Stimulated activated CD4-positive, alpha-beta T cell treated with anti-CD3 and anti-CD28 coated beads, Interleukin-15, amount 100 ng/mL, for 1 hour (primary cell): ENCODE data around the gene TTC7B.
"Not testable (repeated sequence)": the region's sequence is repeated elsewhere in the genome, so short reads cannot be mapped to it uniquely, and the experiment has no call there.

ENCODE experiments used
- DNase-seq, 2 donors: peaks; one replicate each; pipeline ENCODE4 v3.0.0-alpha.2; 2020; ENCODE audit warnings: low read depth in 1 of 2, low spot score in 1 of 2

TTC7B gene, protein sequence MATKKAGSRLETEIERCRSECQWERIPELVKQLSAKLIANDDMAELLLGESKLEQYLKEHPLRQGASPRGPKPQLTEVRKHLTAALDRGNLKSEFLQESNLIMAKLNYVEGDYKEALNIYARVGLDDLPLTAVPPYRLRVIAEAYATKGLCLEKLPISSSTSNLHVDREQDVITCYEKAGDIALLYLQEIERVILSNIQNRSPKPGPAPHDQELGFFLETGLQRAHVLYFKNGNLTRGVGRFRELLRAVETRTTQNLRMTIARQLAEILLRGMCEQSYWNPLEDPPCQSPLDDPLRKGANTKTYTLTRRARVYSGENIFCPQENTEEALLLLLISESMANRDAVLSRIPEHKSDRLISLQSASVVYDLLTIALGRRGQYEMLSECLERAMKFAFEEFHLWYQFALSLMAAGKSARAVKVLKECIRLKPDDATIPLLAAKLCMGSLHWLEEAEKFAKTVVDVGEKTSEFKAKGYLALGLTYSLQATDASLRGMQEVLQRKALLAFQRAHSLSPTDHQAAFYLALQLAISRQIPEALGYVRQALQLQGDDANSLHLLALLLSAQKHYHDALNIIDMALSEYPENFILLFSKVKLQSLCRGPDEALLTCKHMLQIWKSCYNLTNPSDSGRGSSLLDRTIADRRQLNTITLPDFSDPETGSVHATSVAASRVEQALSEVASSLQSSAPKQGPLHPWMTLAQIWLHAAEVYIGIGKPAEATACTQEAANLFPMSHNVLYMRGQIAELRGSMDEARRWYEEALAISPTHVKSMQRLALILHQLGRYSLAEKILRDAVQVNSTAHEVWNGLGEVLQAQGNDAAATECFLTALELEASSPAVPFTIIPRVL

DNA sequence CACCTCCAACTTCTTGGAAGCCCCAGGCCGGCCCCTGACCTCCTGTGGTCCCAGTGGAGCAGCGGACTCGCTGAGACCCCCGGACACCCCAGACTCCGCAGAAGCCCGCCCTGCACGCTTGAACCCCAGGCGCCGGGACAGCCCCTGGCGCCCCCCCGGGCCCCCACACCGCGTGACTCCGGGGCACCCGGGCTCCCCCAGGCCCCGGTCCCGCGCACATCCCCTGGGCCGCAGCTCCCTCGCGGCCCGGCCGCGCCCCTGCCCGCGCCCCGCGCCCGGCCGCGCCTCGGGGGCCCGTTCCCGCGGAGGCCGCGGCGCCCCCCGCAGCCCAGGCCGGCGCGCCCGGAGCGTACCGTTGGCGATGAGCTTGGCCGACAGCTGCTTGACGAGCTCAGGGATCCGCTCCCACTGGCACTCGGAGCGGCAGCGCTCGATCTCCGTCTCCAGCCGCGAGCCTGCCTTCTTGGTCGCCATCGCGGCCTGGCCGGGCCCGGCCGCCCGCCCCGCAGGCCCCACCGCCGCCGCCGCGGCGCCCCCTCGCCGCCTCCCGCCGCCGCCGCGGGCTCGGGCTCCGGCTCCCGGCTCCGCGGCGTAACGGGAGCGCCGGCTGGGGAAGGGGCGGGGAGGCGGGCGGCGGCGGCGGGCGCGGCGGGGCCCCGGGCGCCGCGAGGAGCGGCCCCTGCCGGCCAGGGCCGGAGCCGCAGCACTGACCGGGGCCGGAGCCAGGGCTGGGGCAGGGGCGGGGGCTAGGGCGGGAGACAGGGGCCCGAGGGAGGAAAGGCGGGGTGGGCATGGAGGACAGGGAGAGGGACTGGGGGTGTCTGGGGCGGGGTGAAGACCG is at the start of gene TTC7B:
TTC7B (minus strand) TSS at position 609 of the 841 bp plus-strand sequence; CDS start at position 474, 135 bp downstream.
- DNase-seq, result peak in 1 of 2 donors; percentile 20

DNA sequence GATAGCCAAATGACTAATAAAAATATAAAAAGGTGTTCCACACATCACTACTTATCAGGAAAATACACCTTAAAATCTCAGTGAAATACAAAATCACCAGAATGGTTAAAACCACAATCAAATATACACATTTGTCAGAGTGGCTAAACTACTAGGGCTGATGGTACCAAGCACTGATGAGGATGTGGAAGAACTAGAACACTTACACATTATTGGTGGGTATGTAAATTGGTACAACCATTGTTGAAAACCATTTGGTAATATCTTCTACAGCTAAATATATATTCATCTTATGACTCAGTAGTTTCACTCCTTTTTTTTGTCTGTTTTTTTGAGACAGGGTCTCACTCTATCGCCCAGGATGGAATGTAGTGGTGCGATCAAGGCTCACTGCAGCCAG is 48.5 kb upstream of the TTC7B start:
- no peak for DNase-seq

DNA sequence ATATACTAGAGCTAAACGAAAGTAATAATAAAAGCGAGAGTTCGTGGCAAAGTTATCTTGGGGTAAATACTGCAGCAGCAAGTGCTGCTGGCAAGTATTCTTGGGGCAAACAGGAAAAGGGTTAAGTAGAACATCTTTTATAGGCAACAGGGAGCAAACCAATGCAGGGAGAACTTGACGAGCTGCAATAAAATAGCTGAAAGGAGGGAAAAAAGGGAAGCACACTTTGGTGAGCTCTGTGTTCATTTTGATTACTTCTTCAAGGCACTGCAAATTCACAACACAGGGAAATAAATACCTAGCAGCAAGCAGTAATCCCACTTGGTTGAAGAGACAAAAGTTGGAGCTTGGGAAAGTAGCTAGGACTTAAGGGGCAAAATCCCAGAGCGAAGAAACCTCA is 42.3 kb upstream of the TTC7B start:
- DNase-seq, result no peak

DNA sequence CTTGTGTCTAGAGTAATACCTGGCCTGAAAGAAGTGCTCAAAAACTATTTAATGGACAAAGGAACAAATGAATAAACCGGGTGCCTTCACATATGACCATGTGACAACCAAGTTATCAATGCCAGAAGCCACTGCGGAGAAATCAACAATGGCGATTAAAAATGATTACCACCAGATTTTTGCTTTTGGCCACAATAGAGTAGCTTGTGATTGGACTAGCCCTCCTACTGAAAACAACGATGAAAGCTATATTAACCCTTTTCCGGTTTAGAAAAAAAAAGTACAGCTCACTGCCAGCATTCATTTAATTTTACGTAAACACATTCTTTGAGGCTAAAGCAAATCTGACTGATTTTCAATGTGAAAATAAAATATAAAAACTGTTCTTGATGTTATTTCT is 41.6 kb upstream of the TTC7B start:
- DNase-seq, result no peak

DNA sequence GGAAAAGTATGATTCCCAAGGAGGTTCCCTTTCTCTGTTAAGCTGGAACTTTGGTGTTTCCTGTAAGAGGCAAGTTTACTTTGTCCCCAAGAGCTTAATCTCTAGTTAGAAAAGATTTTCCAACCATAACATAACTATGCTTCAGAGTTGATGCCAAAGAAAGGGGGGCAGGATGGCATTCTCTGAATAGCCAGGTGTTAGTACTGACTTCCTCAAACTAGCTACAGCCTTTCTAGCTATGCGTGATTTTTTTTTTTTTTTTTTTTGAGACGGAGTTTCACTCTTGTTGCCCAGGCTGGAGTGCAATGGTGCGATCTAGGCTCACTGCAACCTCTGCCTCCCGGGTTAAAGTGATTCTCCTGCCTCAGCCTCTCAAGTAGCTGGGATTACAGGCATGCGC is 39.9 kb upstream of the TTC7B start:
- DNase-seq, result not testable (repeated sequence)

DNA sequence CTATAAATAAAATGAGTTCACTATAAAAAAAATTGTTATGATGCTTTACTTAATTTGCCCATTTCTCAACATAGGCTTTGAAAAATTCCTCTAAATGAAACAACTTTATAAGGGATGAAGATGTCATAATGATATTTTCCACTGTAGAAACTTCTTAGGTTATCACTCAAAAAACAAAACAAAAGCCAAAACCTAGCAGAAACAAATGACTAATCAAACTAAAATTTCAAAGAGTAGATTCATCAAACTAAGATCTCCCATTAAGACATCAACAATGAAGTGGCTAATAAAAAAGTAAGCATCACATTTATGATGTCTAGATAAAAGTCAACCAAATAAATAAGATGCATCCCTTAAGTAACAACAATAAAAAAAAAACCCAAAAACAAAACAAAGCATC is 36.9 kb upstream of the TTC7B start:
- no peak for DNase-seq

DNA sequence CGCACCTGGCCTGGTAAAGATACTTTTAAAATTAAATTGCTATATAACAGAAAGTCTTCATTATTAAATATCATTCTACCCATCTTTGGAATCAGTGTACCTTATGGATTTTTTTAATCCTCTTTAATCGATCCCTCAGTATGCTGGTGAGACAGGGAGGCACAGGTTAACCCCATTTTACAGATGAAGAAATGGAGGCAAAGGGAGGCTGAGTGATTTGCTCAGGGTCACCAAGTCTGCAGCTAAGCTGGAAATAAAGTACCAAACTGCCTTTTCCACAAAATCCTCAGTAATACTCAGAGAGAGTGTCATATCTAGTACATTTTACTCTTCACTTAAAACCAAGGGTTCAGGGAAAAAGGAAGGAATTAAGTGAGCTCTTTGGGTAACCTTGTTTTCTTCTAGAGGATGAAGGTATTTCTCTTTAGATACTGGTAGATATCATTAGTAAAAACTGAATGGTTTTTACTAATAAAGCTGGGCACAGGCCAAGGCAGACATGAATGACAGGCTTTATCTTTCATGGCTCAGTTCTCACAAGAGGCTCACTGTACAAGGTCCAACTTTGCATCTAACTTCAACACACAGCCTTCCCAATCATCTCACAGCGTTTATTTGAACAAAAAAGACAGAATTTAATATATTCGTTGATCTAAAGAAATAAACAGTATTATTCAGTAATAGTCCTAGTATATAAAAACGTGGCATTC is 35.3 kb upstream of the TTC7B start:
- DNase-seq, result no peak

DNA sequence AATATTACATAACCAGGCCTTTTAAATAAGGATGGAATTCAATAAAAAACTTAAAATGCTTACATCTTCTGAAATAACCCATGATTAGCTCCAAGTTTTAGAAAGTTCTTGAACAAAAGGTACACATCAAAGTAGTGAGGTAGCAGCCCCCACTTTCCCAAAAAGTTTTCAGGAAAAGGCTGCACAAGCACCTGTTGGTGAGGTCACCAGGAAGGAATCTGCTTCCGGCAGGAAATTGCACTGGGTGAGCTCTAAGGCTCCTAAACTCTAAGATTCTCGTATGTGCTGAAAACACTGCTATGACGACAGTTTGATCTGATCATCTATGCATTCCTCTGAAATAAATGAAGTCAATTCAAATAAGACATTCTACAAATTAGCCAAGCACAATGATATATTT is 34.3 kb upstream of the TTC7B start:
- no peak for DNase-seq

DNA sequence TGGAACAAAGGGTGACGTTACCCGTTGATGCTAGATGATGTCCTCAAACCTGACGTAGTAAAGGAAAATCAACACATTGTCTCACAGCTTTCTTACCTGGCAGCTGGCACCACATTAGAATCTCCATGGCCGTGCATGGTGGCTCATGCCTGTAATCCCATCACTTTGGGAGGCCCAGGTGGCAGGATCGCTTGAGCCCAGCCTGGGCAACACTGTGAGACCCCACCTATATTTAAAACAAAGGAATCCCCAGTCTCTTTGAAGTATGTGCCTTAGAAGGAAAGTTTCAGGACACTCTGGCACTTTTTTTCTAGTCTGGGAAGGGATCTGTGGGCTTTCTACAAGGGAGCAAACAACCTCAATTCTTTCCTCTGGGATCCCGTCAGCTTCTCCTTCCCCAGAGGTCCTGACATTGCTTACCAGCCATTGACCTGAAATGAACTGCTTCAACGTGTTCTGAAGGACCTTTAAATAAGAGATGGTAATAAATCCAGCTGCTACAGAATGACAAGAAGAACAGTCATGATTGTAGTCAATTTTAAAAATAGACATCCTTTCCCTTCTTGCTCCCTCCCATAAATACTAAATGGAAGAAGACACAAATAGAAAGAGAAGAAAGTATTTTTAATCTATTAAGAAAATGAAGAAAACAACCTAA is 33.7 kb upstream of the TTC7B start:
- DNase-seq, result no peak

DNA sequence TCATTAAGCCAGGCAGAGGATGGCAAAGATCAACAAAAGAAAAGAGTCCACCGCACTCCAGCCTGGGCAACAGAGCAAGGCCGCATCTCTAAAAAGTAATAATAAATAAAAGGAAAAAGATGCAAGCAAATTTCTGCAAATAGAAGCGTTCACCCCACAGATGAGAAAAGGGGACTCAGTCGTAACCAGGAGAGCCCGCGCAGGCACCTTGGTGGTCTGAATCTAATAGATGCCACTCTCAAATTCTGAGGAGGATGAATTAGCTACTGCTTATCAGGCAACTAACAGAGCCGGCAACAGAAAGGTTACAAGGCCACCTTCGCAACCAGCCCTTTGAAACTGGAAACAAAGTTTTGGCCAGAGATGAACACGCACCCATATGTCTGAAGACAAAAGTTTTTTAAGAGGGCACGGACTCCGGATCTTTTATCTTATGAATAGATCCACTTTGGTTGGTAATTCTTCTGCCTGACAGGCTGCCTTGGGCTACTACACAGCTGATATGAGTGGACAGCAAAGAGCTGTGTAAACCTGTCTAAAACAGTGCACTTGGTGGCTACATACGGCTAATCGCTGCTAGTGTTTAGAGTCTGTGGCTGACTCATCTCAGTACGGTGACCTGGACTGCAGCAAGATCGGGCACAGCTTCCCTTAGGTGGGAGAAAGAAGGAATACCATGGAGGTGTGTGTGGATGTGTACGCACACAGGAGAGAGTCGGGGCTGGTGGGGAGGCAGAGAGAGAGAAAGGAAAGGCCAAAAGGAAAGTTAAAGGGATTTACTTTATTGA is 32.9 kb upstream of the TTC7B start:
- DNase-seq, result no peak

DNA sequence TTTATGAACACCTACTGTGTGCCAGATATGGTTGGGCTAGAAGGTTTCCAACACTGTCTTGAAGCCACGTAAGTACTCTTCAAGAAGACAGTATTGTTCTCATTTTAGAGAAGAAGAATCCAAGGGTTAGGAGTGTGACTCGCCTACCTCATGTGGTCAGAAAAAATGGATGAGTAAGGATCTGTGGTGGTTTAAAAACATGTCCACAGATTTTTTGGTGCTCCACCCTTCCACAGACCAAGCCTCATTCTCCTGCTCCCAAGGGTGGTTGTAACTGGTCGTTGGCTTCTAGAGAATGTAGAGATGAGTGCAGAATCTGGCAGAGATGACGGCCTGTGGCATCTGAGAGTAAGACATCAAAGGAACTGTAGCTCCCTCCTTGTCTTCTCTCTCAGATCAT is 30.3 kb upstream of the TTC7B start:
- DNase-seq, result no peak

DNA sequence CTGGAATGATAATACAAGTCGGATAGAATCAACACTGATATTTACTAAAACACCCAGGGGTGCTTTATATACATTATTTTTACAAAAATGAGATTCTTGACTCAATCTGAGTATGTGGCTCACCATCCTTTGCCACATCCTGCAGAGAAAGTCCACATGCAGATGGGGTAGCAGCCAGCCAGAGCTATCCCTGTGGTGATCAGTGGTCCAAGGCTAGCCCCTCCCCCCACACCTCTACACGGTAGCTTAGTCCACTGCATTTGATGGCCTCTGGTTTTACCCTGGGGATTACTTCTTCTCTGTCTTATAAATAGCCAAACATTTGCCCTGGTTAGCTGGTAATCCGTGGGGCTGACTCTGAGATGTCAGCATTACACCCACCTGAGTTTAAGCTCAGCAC is 28.1 kb upstream of the TTC7B start:
- DNase-seq, result no peak

DNA sequence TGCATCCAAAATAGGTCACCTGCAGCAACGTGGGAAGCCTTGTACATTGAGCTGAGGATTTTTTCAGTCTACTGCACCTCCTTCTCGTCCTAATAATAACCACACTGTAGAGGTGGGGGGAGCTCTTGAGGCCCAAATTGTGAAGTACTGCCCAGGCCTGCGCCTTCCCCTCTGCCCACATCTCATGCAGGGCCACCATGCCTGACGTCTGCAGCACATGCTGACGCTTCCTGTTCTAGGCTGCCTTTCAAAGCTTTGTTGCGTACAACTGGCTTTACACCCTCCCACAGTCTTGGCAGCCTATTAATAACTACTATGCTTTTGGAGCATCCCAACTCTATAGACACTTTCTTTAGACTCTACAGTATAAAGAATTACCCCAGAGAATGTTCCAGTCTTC is 26.5 kb upstream of the TTC7B start:
- DNase-seq, result no peak

DNA sequence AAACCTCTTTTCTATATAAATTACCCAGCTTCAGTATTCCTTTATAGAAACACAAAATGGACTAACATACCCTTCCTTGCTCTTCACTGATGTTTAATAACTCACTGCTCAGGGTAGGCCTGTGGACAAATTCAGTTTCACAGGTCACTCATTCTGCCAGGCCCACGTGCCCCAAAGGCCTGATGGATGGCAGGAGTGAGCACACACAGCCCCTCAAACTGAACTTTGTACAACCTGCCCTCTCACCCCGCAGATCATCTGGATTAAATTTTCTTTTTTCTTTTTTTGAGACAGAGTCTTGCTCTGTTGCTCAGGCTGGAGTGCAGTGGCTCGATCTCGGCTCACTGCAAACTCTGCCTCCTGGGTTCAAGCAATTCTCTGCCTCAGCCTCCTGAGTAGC is 24.4 kb upstream of the TTC7B start:
- not testable (repeated sequence) for DNase-seq

DNA sequence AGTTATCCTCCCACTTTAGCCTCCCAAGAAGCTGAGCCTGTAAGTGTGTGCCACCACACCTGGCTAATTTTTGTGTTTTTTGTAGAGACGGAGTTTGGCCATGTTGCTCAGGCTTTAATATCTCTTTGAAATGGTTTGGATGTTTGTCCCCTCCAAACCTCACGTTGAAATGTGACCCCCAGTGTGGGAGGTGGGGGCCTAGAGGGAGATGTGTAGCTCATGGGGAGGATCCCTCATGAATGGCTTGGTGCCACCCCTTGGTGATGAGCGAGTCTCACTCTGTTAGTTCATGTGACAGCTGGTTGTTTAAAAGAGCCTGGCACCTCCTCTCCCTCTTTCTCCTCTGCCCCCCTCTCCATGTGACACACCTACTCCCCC is 23.6 kb upstream of the TTC7B start:
- DNase-seq, result no peak

DNA sequence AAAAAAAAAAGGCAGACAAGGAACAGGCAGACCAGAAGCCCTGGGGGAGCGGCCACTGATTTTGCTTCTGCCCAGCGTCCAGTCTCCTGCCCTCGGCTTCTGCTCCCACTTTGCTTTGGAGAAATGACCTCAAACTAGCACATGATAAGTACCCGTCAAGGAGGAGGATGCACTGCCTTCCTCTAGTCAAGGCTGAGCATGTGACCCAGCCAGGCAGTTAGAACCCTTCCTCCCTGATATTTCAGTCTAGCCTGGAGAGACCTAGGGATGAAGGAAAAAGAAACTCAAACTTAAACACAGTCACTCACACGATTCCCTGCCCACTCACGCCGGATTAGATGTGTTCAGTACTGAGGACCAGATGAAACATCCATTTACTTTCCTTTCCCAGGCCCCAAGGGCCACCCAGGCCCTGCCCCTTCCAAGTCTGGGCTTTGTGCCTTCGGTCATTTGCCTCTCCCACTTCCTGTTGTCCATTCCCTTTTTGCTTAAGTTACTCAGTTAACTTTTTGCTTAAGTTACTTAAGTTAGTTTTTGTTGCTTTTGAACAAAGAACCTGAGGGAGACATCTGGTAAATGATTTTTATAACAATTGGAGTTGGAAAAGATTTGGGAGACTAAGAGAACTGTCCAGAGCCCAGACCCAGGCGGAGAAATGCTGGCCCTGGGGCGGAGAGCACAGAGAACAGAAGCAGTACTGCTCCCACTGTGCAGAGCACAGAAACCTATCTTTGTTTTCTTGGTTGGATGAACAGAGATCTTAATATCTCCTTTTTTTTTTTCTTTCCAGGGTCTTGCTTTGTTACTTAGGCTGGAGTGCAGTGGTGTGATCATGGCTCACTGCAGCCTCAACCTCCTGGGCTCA is 23.0 kb upstream of the TTC7B start:
- no peak for DNase-seq

DNA sequence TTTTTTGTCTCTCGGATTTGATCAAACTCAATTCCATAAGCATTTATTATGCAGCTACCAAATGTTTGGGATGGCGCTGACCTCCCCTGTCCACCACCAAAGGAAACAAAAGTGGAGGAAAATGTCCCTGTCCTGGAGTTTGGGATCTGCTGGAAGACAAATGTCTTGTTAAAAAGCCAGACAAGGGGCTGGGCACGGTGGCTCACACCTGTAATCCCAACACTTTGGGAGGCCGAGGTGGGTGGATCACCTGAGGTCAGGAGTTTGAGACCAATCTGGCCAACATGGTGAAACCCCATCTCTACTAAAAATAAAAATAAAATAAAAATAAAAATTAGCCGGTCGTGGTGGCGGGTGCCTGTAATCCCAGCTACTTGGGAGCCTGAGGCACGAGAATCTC is 22.3 kb upstream of the TTC7B start:
- DNase-seq, result not testable (repeated sequence)

DNA sequence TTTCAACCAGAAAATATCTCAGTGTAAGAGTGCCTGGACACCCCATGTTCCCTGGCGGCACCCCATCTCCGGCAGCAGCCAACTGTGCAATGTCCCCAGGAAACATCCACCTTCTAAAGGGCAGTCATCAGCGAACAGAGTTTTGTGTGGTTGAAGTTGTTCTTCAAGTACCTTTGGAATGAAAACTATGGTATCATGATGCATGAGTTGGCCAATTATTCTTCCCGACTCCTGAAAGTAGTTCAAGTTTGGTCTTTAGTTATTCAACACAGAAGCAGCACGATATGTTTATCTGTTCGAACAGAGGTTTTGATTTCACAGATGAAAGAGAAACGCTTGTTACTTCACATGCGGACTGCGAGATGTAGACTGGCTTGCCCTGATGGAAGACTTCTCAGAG is 21.1 kb upstream of the TTC7B start:
- no peak for DNase-seq

DNA sequence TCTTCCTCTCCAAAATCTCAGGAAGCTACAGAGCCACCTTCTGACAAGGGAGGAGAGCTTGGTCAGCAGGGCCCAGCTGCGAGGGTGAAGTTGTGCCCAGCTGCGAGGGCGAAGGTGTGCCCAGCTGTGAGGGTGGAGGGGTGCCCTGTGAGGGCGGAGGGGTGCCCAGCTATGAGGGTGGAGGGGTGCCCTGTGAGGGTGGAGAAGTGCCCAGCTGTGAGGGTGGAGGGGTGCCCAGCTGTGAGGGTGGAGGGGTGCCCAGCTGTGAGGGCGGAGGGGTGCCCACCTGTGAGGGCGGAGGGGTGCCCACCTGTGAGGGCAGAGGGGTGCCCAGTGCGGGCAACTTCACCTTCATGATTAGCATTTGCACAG is 20.4 kb upstream of the TTC7B start:
- DNase-seq, result no peak
